Gastroesophageal sphincter (tissue), 3 donors: Measurements from ENCODE around the gene CPNE7.

Source experiments
- POLR2AphosphoS5 ChIP-seq: sonication (generic); formaldehyde crosslinking; IDR thresholded peaks from one replicate; pipeline ENCODE4 v1.6.1; 2017; ENCODE audit warnings: antibody characterized with exemption
- TF ChIP-seq, protein P1 (sequence below), 4 experiments: fragments of 200-600 bp in 2 of 4; fragments of 450-650 bp in 2 of 4; sonication (generic) in 1 of 4; IDR thresholded peaks; one replicate each; pipeline ENCODE4 v1.5.1; 2017 to 2019; ENCODE audit warnings: antibody characterized with exemption in 4 of 4, mild to moderate bottlenecking in 2 of 4, moderate library complexity in 2 of 4

DNA sequence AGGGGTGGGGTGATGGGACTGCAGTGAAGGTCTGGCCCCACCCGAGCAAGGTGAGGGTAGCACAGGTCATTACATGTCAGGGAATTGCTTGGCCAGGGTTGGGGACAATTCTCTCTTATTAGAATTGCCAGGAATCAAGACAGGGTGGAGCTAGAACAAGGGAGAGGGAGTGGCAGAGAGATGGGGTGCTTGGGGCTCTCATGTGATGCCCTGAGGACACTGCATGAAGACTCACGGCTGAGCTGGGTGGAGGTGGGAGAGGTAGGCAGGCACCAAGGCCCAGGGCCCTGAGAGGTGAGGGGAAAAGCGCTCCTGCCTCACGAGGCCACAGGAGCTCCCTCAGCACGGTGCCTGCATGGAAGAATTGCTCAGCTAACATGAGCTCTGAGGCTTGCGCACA, 41.5 kb downstream of the CPNE7 start:
- TF ChIP-seq POLR2AphosphoS5 = no peak
- TF ChIP-seq, protein P1, sequence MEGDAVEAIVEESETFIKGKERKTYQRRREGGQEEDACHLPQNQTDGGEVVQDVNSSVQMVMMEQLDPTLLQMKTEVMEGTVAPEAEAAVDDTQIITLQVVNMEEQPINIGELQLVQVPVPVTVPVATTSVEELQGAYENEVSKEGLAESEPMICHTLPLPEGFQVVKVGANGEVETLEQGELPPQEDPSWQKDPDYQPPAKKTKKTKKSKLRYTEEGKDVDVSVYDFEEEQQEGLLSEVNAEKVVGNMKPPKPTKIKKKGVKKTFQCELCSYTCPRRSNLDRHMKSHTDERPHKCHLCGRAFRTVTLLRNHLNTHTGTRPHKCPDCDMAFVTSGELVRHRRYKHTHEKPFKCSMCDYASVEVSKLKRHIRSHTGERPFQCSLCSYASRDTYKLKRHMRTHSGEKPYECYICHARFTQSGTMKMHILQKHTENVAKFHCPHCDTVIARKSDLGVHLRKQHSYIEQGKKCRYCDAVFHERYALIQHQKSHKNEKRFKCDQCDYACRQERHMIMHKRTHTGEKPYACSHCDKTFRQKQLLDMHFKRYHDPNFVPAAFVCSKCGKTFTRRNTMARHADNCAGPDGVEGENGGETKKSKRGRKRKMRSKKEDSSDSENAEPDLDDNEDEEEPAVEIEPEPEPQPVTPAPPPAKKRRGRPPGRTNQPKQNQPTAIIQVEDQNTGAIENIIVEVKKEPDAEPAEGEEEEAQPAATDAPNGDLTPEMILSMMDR (IDR thresholded peaks at IDR 0.05) = no peak
